ENCODE measurements around the gene ATP6V0C.

DNA sequence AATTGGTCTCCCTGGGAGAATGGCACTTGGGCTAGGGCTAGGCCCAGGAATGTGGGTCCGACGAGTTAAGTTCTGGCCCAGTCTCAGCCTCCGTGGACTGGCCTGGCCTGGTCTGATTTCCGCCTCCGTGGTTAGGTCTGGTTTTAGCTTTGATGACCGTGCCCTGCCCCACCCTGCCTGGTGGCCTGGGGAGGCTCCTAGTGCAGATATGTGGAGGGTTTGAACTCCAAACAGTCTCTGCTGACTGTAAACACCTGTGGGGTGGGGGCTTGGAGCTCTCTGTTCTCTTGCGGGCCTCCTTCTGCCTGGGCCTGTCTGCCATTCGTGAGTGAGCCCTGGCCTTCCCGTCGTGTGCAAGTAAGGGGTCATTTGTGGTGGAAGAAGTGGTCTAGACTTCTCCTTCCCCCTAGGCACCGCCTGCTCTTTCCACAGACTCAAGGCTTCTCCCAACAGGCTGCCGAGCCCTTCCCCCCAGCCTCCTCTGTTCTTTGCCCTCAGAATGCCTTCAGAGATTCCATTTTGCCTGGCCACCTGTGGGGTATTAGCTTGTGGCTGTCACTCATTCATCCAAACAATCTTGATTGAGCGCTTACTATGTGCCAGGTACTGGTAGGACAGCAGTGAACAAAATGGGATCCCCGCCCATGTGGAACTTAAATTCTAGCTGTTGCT is 1.6 kb downstream of the ATP6V0C start:
- TF ChIP-seq, protein P1, sequence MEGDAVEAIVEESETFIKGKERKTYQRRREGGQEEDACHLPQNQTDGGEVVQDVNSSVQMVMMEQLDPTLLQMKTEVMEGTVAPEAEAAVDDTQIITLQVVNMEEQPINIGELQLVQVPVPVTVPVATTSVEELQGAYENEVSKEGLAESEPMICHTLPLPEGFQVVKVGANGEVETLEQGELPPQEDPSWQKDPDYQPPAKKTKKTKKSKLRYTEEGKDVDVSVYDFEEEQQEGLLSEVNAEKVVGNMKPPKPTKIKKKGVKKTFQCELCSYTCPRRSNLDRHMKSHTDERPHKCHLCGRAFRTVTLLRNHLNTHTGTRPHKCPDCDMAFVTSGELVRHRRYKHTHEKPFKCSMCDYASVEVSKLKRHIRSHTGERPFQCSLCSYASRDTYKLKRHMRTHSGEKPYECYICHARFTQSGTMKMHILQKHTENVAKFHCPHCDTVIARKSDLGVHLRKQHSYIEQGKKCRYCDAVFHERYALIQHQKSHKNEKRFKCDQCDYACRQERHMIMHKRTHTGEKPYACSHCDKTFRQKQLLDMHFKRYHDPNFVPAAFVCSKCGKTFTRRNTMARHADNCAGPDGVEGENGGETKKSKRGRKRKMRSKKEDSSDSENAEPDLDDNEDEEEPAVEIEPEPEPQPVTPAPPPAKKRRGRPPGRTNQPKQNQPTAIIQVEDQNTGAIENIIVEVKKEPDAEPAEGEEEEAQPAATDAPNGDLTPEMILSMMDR (IDR thresholded peaks at IDR 0.05; ENCODE audit: poor library complexity): no peak
- no peak for TF ChIP-seq EZH2 (IDR thresholded peaks at IDR 0.05; ENCODE audit: borderline replicate concordance)
- no peak for TF ChIP-seq EZH2phosphoT487 (IDR thresholded peaks at IDR 0.05; ENCODE audit: low read depth, severe bottlenecking, unreplicated experiment)
